Measurements from ENCODE around the gene ZNF883.

- TF ChIP-seq ELF1 (IDR thresholded peaks at IDR 0.05) (no peak), MAX (IDR thresholded peaks at IDR 0.05; ENCODE audit: low read depth) (no peak), FOSL2 (IDR thresholded peaks at IDR 0.05; ENCODE audit: borderline replicate concordance, low read depth) (no peak)
Measured at GRCh38 chr9:112971415-112971814, 40.6 kb downstream of the ZNF883 start.

Measured in SK-N-SH (cell line).